ENCODE results near the gene ELOVL4. TPM values are rescaled to one million over a fixed set of nuclear protein-coding genes. Genes with fewer than 3 reads are reported as not detected.

ELOVL4 gene
- total RNA-seq, 6 experiments from 2014 or later = 5.7 to 7.4 (median 6.7) TPM

DNA sequence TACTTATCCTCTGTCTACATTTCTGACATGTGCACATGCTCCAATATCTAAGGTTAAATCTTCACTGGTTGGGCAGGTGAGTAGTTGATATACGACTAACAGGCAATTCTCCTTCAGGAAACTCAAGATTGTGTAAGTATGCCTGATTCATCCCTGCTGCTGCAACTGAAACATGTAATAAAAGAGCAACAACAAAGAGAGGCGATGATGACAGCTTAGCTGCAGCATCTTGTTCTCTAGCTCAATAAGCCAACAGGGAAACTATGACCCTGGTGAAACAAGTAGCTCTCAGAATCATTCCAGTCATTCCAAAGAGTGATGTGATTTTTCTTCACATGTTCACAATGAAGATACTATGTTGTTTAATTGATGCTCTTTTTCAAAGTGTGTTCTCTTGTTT is 74.4 kb downstream of the ELOVL4 start:
- DNase-seq = peak; percentile 81
- Mint-ChIP-seq H3K4me1 (ENCODE audit: low read depth) (peaks cover 42% of the 10 kb centered on the region), H3K27ac (no peak overlapping the region; the same call in 1 of the 2 replicates), H3K36me3 (ENCODE audit: low read depth) (no peaks in the 10 kb centered on the region), H3K4me3 (no peak overlapping the region), H3K27me3 (ENCODE audit: insufficient read depth) (peaks cover 3% of the 10 kb centered on the region), H3K9me3 (no peaks in the 10 kb centered on the region)
- TF ChIP-seq, protein P1, sequence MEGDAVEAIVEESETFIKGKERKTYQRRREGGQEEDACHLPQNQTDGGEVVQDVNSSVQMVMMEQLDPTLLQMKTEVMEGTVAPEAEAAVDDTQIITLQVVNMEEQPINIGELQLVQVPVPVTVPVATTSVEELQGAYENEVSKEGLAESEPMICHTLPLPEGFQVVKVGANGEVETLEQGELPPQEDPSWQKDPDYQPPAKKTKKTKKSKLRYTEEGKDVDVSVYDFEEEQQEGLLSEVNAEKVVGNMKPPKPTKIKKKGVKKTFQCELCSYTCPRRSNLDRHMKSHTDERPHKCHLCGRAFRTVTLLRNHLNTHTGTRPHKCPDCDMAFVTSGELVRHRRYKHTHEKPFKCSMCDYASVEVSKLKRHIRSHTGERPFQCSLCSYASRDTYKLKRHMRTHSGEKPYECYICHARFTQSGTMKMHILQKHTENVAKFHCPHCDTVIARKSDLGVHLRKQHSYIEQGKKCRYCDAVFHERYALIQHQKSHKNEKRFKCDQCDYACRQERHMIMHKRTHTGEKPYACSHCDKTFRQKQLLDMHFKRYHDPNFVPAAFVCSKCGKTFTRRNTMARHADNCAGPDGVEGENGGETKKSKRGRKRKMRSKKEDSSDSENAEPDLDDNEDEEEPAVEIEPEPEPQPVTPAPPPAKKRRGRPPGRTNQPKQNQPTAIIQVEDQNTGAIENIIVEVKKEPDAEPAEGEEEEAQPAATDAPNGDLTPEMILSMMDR (IDR thresholded peaks at IDR 0.05) = no peak

- H3K4me3 Mint-ChIP-seq = no peak overlapping the region
- no peak for DNase-seq
- H3K27ac Mint-ChIP-seq = no peak overlapping the region
- no peaks in the 10 kb centered on the region for H3K36me3 Mint-ChIP-seq (ENCODE audit: low read depth)
- TF ChIP-seq, protein P1 (IDR thresholded peaks at IDR 0.05) = no peak
- peaks cover 3% of the 10 kb centered on the region for H3K27me3 Mint-ChIP-seq (ENCODE audit: insufficient read depth)
- no peaks in the 10 kb centered on the region for H3K9me3 Mint-ChIP-seq
- H3K4me1 Mint-ChIP-seq (ENCODE audit: low read depth) = peaks cover 42% of the 10 kb centered on the region
These were observed 75.0 kb downstream of the ELOVL4 start for GRCh38 chr6:79872303-79872702.

- peak overlapping the region; percentile 68 for H3K4me3 Mint-ChIP-seq
These were observed 77.7 kb downstream of the ELOVL4 start for GRCh38 chr6:79869600-79870084.

GRCh38 chr6:79869184-79869583 is 78.2 kb downstream of the ELOVL4 start:
- Mint-ChIP-seq H3K4me3 (peak overlapping the region; percentile 68; the same call in 1 of the 2 replicates), H3K9me3 (no peaks in the 10 kb centered on the region), H3K4me1 (ENCODE audit: low read depth) (peaks cover 32% of the 10 kb centered on the region)

More at GRCh38 chr6:79869600-79870084, 77.7 kb downstream of the ELOVL4 start:
- DNase-seq = peak; percentile 54
- H3K36me3 Mint-ChIP-seq (ENCODE audit: low read depth) = no peaks in the 10 kb centered on the region
- H3K27ac Mint-ChIP-seq = no peak overlapping the region; the same call in 1 of the 2 replicates
- TF ChIP-seq, protein P1 (IDR thresholded peaks at IDR 0.05) = peak; percentile 92
- peaks cover 37% of the 10 kb centered on the region for H3K4me1 Mint-ChIP-seq (ENCODE audit: low read depth)
- H3K9me3 Mint-ChIP-seq = no peaks in the 10 kb centered on the region
- H3K27me3 Mint-ChIP-seq (ENCODE audit: insufficient read depth) = peaks cover 7% of the 10 kb centered on the region

DNA sequence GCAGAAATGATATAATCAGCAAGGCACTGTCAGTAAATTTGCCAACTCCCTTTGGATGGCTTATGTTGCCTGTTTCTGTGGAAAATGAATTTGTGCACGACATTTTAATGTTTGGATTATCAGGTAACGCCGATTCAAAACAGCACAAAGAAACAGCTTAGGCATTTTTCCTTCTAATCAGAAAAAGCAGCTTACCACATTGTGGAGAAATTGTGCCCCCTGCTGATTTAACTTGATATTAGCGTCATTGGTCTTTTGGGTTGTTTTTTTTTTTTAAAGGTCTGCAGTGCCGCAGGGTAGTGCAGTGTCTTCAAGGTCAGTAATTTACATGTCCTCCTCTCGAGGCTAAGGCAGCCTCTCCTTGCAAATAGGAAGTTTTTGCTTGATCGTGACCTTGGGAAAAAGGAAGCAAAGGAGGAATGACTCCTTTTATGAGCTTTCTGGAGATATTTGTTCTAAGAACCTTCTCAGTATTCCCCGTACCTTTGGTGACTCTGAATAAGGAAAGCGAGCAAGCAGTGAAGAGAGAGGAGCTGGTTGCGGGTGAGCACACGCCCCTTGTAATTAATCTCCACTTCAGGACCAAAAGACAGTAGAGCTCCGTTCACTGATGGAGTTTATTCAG is 79.1 kb downstream of the ELOVL4 start:
- DNase-seq = peak; percentile 62
- H3K9me3 Mint-ChIP-seq = no peaks in the 10 kb centered on the region
- H3K4me1 Mint-ChIP-seq (ENCODE audit: low read depth) = peaks cover 29% of the 10 kb centered on the region
- no peaks in the 10 kb centered on the region for H3K36me3 Mint-ChIP-seq (ENCODE audit: low read depth)
- no peak overlapping the region for H3K27ac Mint-ChIP-seq
- TF ChIP-seq, protein P1 (IDR thresholded peaks at IDR 0.05) = peak; percentile 88
- peaks cover 7% of the 10 kb centered on the region for H3K27me3 Mint-ChIP-seq (ENCODE audit: insufficient read depth)
- H3K4me3 Mint-ChIP-seq = peak overlapping the region; percentile 50; the same call in 1 of the 2 replicates

More at GRCh38 chr6:79869184-79869583, 78.2 kb downstream of the ELOVL4 start:
- Mint-ChIP-seq H3K27ac (no peak overlapping the region), H3K27me3 (ENCODE audit: insufficient read depth) (peaks cover 7% of the 10 kb centered on the region), H3K36me3 (ENCODE audit: low read depth) (no peaks in the 10 kb centered on the region)
- TF ChIP-seq, protein P1 (IDR thresholded peaks at IDR 0.05) = no peak
- DNase-seq = no peak

Other genes with a start within 250 kb of the ELOVL4 start
- 10 to 100 TPM; 10.9 to 26.1 (median 22.5) TPM for gene TTK, start 57.1 kb upstream of the ELOVL4 start, total RNA-seq (2021; fragmentation: NEBNext Ultra II Directional; extraction: Animal tissue kit (Norgen Biotek cat#: 25700))
- 10 to 100 TPM; 16.7 to 20.2 (median 18.7) TPM for gene BCKDHB, start 159.1 kb upstream of the ELOVL4 start, total RNA-seq (2021; fragmentation: NEBNext Ultra II Directional; extraction: Animal tissue kit (Norgen Biotek cat#: 25700))